Pancreas (tissue), 10 donors: ENCODE data around the gene LPIN3. TPM values are rescaled to one million over a fixed set of nuclear protein-coding genes. Genes with fewer than 3 reads are reported as not detected.

Experiments used
- ATAC-seq, 4 donors: fragments of 200-7000 bp; cut with Tn5 transposase; one replicate each; pipeline versions ENCODE4 v1.8.0 to v1.9.1; 2020; ENCODE audit warnings: mild to moderate bottlenecking in 4 of 4, moderate library complexity in 4 of 4
- DNase-seq, 6 donors: peaks; one replicate each; pipeline ENCODE4 v3.0.0-alpha.2; 2020
- FAIRE-seq: peaks from 2 replicates; lab custom pipeline; 2012; peaks lifted over from hg19 to GRCh38; lab: Jason Lieb, UNC
- H3K27ac ChIP-seq, 4 donors: fragments of 200-600 bp; sonication (generic); 1 replicate in 3 of 4; 2 replicates in 1 of 4; pipeline versions ENCODE4 v1.5.0 to v1.8.0; 2020
- H3K27me3 ChIP-seq, 4 donors: fragments of 200-600 bp; one replicate each; pipeline ENCODE4 v1.8.0; 2021
- H3K36me3 ChIP-seq, 3 donors: fragments of 200-600 bp; sonication (generic) in 1 of 3; one replicate each; pipeline versions ENCODE4 v1.5.0 to v1.8.0; 2020 to 2021
- H3K4me1 ChIP-seq, 3 donors: fragments of 200-600 bp; one replicate each; pipeline ENCODE4 v1.8.0; 2021
- H3K4me3 ChIP-seq, 4 donors: fragments of 200-600 bp; sonication (generic) in 2 of 4; one replicate each; pipeline versions ENCODE4 v1.5.0 to v1.8.0; 2020 to 2021
- H3K9me3 ChIP-seq, 4 donors: fragments of 200-600 bp; one replicate each; pipeline ENCODE4 v1.8.0; 2021
- WGBS, 2 donors: extraction: QIAGEN DNeasy Blood & Tissue Kit; methylation state at CpG; one replicate each; pipeline ENCODE4 v1.1.7; 2013; 5-methylcytosine and 5-hydroxymethylcytosine counted together
- intact Hi-C, 3 donors: fragments of 100-400 bp; cut with DNase I; formaldehyde crosslinking; loops; one replicate each; pipeline versions ENCODE4 v1.11.1 to v1.14.2; 2022
- polyA plus RNA-seq, 2 donors: library from polyadenylated mRNA; stranded (reverse); fragments of 200-250 nt; gene quantifications; one replicate each; pipeline ENCODE4 v1.2.3, GENCODE V29; 2013
- total RNA-seq, 6 donors: library from RNA; stranded (reverse); fragmentation: NEBNext Ultra II Directional in 4 of 6; extraction: Animal tissue kit (Norgen Biotek cat#: 25700) in 4 of 6; gene quantifications; one replicate each; pipeline versions ENCODE4 v1.2.1 to v1.2.4, GENCODE V29; 2021 to 2023
- TF ChIP-seq, protein P1 (sequence below), 4 donors: fragments of 200-600 bp; sonication (generic) in 3 of 4; IDR thresholded peaks; one replicate each; pipeline versions ENCODE4 v1.5.0 to v1.8.0; 2021; ENCODE audit warnings: antibody characterized with exemption in 4 of 4
- donor health status: healthy with polysubstance abuse.
- donor health status: DM: no; HTN: no; CAD: no; lungs with moderate emphysema.
- donor health status: DM: no; HTN: no; CAD: no.
- donor health status: control.
- donor health status: control.
- donor health status: Bipolar disorder and iron deficiency.
- donor health status: DM: yes; HTN: yes; CAD: no.
- donor health status: DM: no; HTN: no; CAD: no.
- donor health status: DM: no; HTN: no; CAD: no.
- donor health status: DM: yes; HTN: yes; CAD: no.

The LPIN3 gene
- total and polyA plus RNA-seq, 8 donors = 3.9 to 47.5 (median 8.6) TPM

DNA sequence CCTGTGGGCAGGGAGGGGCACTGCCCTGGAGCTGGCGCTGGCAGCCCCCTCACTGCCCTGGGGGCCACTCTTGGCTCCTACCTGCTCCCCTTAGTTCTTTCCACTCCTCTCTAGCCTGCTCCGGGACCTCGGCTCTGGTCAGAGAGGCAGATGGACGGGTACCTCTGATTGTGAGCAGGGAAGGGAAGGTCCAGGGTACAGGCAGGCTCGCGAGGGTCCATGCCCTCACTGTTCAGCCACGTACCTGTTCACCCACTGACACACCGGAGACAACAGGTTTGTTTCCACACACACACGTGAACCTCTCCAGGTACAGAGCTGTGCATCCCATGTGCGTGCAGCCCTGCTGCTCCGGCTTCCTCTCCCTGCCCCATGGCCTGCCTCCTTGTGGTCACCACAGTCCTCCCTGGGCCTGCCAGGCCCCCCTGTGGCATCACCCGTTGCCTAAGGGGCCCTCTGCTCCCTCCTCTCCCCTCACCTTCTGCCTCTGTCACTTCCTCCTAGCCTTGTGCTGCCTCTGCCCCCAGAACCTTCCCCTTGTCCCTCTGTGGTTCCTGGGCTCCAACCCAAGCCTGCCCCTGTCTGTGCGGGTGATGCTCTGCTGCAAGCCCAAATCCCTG, 23.7 kb downstream of the LPIN3 start:
- H3K4me1 ChIP-seq = no peaks in the 10 kb centered on the region
- no peak overlapping the region for H3K4me3 ChIP-seq
- H3K27ac ChIP-seq = no peak overlapping the region
- H3K9me3 ChIP-seq = no peaks in the 10 kb centered on the region
- TF ChIP-seq, protein P1, sequence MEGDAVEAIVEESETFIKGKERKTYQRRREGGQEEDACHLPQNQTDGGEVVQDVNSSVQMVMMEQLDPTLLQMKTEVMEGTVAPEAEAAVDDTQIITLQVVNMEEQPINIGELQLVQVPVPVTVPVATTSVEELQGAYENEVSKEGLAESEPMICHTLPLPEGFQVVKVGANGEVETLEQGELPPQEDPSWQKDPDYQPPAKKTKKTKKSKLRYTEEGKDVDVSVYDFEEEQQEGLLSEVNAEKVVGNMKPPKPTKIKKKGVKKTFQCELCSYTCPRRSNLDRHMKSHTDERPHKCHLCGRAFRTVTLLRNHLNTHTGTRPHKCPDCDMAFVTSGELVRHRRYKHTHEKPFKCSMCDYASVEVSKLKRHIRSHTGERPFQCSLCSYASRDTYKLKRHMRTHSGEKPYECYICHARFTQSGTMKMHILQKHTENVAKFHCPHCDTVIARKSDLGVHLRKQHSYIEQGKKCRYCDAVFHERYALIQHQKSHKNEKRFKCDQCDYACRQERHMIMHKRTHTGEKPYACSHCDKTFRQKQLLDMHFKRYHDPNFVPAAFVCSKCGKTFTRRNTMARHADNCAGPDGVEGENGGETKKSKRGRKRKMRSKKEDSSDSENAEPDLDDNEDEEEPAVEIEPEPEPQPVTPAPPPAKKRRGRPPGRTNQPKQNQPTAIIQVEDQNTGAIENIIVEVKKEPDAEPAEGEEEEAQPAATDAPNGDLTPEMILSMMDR (IDR thresholded peaks at IDR 0.05) = no peak
- no peak for DNase-seq
- FAIRE-seq = no peak
- H3K27me3 ChIP-seq = peaks cover 0 to 13% (median 0%) of the 10 kb centered on the region in 4 donors
- WGBS, 2 donors = 73 to 80% methylated on average over 13 of the region's 13 CpGs
- H3K36me3 ChIP-seq = no peaks in the 10 kb centered on the region
- intact Hi-C loops = no loop called here
- ATAC-seq = no peak

DNA sequence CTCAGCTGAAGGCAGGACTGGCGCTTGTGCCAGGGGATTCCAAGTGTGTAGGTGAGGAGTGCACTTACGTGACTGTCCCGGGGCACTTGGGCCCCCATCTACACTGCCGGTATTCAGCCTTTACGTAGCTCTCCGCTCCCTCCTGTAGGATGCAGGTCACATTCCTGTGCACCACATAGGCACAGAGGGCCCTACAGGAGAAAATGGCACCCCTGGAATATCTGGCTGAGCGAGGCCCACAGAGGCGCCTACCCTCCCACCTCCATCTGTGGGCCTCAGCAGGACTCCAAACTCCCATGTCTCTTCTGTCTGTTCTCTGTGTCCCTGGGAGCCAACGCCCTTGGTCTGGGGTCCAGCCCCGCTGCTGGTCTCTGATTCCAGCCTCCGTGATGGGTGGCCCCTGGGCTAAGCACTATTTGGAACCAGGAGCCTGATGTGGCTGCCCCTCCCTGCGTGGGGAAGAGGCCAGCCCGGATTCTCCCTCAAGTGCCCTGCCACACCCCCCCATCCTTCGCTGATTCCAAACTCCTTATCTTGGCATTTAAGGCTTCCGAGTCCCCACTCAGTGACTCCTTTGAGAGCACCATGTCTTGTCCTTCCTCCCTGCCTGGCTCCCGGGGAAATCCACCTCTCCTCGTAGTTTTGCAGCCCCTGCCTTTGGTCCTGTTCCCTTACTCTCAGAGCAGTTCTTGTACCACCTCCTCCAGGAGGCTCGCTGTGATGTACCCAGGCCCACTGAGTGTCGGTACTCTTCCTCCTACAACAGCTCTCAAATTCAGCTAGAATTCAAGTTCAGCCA, 24.5 kb downstream of the LPIN3 start:
- H3K27ac ChIP-seq = no peak overlapping the region
- intact Hi-C loops = no loop called here
- DNase-seq = no peak
- no peaks in the 10 kb centered on the region for H3K36me3 ChIP-seq
- no peaks in the 10 kb centered on the region for H3K4me1 ChIP-seq
- H3K4me3 ChIP-seq = no peak overlapping the region
- H3K9me3 ChIP-seq = no peaks in the 10 kb centered on the region
- H3K27me3 ChIP-seq = peaks cover 0 to 13% (median 0%) of the 10 kb centered on the region in 4 donors
- TF ChIP-seq, protein P1 (IDR thresholded peaks at IDR 0.05) = no peak
- no peak for ATAC-seq
- no peak for FAIRE-seq
- WGBS, 2 donors = 82 to 90% methylated on average over 19 of the region's 19 CpGs

DNA sequence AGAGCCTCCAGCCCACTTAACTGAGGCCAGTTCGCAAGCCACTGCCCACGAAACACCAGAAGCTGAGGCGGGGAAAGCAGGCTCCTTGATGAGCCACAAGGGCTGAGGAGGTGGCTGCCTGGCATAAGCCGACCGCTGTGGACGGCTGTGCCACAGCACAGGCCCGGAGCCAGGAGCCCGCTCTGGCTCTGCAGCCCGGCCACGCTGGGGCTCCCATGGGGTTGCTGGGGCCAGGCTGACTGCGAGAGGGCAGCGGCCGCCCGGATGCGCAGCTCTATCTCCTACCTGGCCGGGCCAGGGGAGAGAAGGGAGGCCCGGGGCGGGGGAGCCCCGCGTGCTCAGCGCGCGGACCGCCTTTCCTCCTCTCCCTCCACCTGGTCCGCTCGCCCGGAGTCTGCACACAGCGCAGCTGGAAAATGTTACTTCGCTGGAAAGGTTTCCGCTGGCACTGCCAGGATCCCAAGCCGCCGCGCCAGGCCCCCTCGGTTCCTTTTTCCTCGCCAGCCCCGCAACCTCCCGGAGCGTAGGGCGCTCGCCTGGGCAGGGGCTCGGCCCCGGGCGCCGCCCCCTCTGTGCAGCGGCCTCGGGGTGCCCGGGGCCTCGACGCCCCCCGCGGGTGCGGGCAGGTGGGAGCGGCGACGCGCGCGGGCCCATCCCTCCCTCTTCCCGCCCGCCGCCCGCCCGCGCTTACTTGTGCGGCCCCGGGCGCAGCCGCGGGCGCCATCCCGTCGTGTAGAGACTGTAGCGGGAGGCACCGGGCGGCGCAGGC, 25.3 kb downstream of the LPIN3 start:
- intact Hi-C loops = no loop called here
- Histone ChIP-seq H3K27ac (no peak overlapping the region), H3K9me3 (no peaks in the 10 kb centered on the region), H3K4me3 (peak overlapping the region in 2 of 4 donors; percentile 13 to 30), H3K27me3 (peaks cover 0 to 13% (median 0%) of the 10 kb centered on the region in 4 donors), H3K4me1 (no peaks in the 10 kb centered on the region), H3K36me3 (no peaks in the 10 kb centered on the region)
- ATAC-seq (peak in 2 of 4 donors; percentile 18 to 38), DNase-seq (no peak), FAIRE-seq (no peak)
- 6 to 9% methylated on average over 56 to 76 of the region's 76 CpGs for WGBS, 2 donors
- TF ChIP-seq, protein P1 (IDR thresholded peaks at IDR 0.05) = no peak

DNA sequence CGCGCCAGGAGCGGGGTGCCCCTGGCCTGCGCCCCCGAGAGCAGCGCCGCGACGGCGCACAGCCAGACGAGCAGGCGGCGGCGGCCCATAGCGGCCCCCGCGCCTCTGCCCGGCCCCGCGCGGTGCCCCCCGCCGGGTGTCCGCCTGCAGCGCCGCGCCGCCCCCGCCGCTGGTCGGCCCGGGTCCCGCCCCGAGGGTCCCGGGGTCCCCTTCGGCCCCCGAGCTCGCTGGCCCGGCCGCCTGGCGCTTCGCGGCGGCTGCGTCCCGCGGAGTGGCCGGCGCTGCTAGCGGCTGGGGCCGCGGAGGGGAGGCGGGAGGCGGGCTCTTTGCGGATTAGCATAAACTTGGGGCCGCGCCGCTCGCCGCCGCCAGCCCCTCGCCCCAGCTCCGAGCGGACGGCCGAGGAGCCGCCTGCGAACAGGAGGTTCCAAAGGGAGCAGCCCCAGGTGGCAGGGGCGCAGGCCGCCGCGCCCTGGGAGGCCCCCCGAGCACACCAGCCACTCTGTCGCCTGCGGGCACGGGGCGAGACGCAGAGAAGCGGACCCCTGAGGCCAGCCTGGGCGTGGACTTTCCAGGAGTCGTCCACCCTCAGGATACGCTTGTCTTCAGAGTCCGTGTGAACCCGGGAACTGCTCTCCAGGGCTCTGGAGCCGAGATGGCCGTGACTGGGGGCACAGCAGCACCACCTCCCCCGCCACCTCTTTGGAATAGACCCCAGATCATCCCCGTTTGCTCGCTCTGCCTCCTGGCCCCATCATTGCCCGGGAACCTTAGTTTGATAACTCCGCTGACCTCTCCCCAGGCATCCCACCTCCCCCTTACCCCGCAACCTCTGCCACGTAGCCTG, 26.1 kb downstream of the LPIN3 start, which contains the start of gene EMILIN3:
Gene EMILIN3 (minus strand): TSS at position 273 of the 847 bp plus-strand sequence. CDS start 184 bp downstream, at position 89.
- no peak for FAIRE-seq

More for the DNA sequence above, 26.1 kb downstream of the LPIN3 start, which contains the start of gene EMILIN3:
- Histone ChIP-seq H3K27me3 (peaks cover 0 to 13% (median 0%) of the 10 kb centered on the region in 4 donors), H3K9me3 (no peaks in the 10 kb centered on the region), H3K4me3 (peak within 1 kb of the TSS in 2 of 4 donors; percentile 13 to 30), H3K4me1 (no peaks in the 10 kb centered on the region), H3K27ac (no peak within 1 kb of the TSS), H3K36me3 (no peaks in the 10 kb centered on the region)
- intact Hi-C loops = no loop called here
- DNase-seq = no peak
- TF ChIP-seq, protein P1 (IDR thresholded peaks at IDR 0.05) = no peak
- no peak for ATAC-seq
- WGBS, 2 donors = 8 to 10% methylated on average over 50 to 93 of the region's 93 CpGs
